Adipose tissue (tissue), 3 donors: ENCODE results near the gene MARK4. TPM values are rescaled to one million over a fixed set of nuclear protein-coding genes. Genes with fewer than 3 reads are reported as not detected.

Experiments used
- H3K27ac ChIP-seq: one replicate; pipeline ENCODE4 v1.5.1; 2013; ENCODE audit warnings: low read depth, low read length
- WGBS, 3 donors: extraction: QIAGEN DNeasy Blood & Tissue Kit; methylation state at CpG; one replicate each; pipeline ENCODE4 v1.1.7; 2013; 5-methylcytosine and 5-hydroxymethylcytosine counted together
- polyA plus RNA-seq, 3 donors: library from polyadenylated mRNA; stranded (reverse); fragments of 200-250 nt; gene quantifications; one replicate each; pipeline ENCODE4 v1.2.3, GENCODE V29; 2013
- donor health status: healthy with polysubstance abuse.
- donor health status: Bipolar disorder and iron deficiency.
- donor health status: healthy.

MARK4 gene
- polyA plus RNA-seq, 3 donors: 10.8 to 18.7 (median 14.7) TPM

DNA sequence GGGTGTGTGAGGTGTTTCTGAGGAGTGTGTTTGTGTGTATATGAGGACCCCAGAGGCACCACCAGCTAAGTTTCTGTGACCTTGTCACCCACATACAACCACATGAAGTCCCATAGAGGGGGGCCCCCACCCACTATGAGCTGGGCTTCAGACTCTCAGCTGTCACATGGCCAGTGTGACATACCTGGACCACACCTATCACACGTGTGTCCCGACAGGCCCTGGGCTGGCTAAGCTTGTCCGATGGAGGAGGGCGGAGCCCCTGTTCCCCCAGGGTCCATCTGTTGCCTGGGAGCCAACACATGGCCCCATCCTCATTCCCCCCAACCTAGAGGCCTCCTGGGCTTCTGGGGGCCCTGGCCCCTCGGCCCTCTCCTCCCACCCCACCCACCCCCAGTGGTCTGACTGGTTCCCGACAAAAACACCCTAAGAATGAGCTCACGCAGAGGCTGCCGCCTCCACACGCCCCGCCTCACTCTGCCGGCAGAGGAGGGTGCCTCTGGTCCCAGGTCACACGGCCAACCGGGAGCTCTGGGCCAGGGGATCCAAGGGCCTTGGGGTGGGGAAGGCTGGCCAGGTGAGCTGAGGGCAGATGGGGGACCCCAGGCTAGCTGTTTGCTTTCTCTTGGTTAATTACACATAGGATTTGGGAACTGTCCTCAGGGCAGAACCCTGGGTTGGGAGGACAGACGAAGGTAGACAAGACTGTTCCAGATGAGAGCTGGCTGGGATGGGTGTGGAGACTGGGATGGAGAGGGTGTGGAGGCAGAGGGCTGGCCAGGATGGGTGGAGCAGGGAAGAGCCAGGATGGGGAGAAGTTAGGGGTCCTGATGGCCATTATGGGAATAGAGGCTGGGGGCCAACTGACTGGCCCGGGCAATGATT, 93.8 kb downstream of the MARK4 start:
- WGBS, 3 donors: 53 to 54% (median 53%) methylated on average over 15 of the region's 15 CpGs
- no peak overlapping the region for H3K27ac ChIP-seq

GRCh38 chr19:45345506-45345860, 94.4 kb downstream of the MARK4 start:
- WGBS, 3 donors: 80 to 89% (median 83%) methylated on average over 15 of the region's 15 CpGs
- H3K27ac ChIP-seq: no peak overlapping the region

GRCh38 chr19:45346449-45346848, 95.4 kb downstream of the MARK4 start:
- WGBS, 3 donors: 32 to 39% (median 35%) methylated on average over 26 to 27 of the region's 27 CpGs
- no peak overlapping the region for H3K27ac ChIP-seq

DNA sequence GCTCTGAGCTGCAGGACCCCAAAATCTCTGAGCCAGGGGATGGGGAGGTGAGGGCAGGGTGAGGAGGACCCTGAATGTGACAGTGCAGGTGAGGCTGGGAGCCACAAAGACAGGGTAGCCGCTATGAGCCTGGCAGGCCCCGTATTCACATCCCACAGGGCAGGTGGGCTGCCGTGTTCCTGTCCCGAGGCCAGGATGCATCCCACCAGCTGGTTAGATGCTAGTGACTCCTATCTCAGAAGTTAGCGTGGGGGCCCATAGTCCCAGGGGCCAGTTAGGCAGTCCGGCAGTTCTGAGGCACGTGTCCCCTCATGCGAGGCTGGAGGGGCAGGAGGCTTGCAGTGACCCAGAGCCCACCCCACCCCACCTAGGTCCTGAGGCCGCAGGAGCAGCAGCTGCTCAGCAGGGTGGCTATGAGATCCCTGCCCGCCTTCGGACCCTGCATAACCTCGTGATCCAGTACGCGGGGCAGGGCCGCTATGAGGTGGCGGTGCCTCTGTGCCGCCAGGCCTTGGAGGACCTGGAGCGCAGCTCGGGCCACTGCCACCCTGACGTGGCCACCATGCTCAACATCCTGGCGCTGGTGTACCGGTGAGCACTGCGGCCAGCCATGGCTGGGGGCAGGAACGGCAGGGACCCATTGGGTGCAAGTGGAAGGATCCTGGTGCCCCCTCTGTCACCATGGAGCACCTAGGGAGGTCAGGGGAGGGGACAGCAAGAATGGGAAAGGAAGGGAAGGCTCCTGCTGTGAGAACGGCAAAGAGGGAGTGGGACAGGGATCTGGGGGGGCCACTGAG, 96.7 kb downstream of the MARK4 start:
- no peak overlapping the region for H3K27ac ChIP-seq
- 68 to 71% (median 71%) methylated on average over 25 of the region's 25 CpGs for WGBS, 3 donors

DNA sequence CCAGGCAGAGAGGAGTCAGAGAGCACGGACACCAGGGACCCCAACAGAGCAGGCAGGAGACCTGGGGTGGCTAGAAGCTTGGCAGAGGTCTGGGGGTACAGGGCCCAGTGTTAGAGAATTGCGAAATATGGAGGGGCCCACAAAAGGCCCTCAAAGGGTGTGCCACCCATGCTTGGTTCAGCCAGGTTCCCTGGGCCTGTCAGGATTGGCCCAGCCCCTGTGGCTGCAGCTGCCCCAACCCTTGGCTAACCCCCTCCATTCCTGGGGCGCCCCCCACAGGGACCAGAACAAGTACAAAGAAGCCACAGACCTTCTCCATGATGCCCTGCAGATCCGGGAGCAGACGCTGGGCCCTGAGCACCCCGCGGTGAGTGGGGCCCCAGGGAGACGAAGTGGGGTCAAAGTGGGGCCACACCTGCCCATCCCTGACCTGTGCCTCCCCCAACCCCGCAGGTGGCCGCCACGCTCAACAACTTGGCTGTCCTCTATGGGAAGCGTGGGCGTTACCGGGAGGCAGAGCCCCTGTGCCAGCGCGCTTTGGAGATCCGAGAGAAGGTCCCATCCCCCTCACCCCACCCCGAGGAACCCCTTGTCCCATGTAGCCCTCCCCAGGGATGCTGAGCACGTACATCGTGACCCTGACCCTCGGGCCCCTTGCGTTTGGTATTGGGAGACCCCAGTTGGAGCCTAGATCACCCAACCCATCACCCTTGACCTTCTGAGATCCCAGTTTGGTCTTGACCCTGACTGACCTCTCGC, 97.5 kb downstream of the MARK4 start:
- no peak overlapping the region for H3K27ac ChIP-seq
- WGBS, 3 donors: 71 to 77% (median 76%) methylated on average over 23 of the region's 23 CpGs

DNA sequence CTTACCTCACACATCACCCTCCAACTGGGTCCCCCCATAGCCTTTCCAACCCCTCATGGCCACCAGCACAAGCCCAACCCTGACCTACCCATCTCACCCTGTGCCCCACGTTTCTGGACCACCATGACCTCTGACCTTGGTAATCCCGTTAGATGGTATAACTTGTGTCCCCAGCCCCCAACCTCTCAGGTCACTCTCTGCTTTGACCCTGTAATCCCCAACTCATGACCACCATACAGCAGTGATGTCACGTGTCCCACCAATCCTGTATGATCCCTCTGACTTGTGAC, 98.0 kb downstream of the MARK4 start:
- 47 to 78% (median 77%) methylated on average over 3 of the region's 3 CpGs for WGBS, 3 donors
- H3K27ac ChIP-seq: no peak overlapping the region

GRCh38 chr19:45349430-45349941, 98.4 kb downstream of the MARK4 start:
- no peak overlapping the region for H3K27ac ChIP-seq
- WGBS, 3 donors: 86 to 90% (median 90%) methylated on average over 17 of the region's 17 CpGs

- 87 to 90% (median 87%) methylated on average over 11 to 17 of the region's 17 CpGs for WGBS, 3 donors
- H3K27ac ChIP-seq: no peak overlapping the region
Observed at GRCh38 chr19:45350477-45351058, 99.5 kb downstream of the MARK4 start.

DNA sequence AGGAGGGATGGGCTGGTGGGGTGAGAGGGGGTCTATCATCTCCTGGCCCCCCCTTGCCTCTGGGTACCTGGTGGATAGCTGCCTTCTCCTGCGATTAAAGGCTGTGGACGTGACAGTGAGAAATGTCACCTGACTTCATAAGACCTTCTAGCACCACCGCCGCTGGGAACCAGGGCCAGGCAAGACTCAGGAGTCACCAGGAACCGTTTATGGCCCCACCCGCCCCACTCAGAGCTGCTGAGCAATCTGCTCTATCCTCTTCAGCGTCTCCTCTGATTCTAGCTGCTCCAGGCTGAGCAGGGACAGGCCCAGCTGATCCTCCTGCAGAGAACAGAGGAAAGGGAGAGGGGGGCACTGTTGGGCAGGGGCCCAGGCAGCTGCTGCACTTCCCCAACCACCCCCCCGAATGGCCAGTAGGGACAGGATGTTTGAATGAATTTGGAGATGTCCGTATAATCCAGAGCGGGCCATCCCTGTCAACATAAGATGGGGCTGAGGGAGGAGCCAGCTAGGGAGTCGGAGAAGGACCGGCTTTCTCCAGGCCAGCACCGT, 100.4 kb downstream of the MARK4 start:
- 72 to 82% (median 81%) methylated on average over 13 of the region's 13 CpGs for WGBS, 3 donors
- H3K27ac ChIP-seq: no peak overlapping the region

- H3K27ac ChIP-seq: no peak overlapping the region
- WGBS, 3 donors: 88 to 91% (median 89%) methylated on average over 15 of the region's 15 CpGs
Observed at GRCh38 chr19:45352062-45352461, 101.0 kb downstream of the MARK4 start.

- 92 to 95% (median 93%) methylated on average over 20 of the region's 20 CpGs for WGBS, 3 donors
- H3K27ac ChIP-seq: no peak overlapping the region
Observed at GRCh38 chr19:45352471-45352870, 101.4 kb downstream of the MARK4 start.

DNA sequence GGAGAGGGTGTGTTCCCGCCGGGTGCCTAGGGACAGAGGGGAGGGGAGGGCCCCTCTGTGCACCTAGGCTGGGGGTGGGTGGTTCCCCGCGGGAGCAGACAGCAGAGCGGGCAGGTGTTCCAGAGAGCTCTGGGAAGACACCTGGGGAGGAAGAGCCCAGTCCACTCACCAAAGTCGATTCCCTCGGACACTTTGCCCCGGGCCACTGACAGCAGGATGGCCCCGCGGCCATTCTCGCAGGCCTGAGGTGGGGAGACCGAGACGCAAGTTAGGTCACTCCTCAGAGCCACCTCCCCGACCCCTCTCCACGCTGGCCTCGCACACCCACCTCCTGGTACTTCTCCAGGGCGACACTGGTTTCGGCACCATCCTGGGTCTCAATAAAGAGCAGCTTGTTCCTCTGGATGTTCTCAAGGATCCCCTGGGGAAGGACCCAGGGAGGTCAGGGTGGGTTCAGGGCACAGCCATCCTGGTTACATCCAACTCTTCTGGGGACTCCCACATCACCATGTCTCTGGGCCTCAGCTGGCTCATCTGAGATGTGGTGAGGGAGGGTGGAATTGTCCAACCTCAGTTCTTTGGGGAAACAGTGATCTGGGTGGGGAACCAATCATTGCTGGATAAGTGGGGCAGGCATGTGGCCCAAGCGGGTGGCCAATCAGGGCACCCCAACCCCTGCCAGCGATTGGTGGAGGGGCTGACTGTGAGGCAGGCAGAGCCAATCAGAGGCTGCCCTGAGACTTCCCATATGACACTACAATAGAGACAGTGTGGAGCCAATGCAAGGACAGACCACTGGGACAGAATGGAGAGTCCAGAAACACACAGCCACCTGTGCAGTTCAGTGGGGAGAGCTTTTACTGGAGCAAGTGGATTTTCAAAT, 102.1 kb downstream of the MARK4 start:
- no peak overlapping the region for H3K27ac ChIP-seq
- 90 to 94% (median 94%) methylated on average over 20 of the region's 20 CpGs for WGBS, 3 donors

- WGBS, 3 donors: 90 to 94% (median 94%) methylated on average over 11 of the region's 11 CpGs
- H3K27ac ChIP-seq: no peak overlapping the region
Observed at GRCh38 chr19:45354241-45354842, 103.3 kb downstream of the MARK4 start.
